ENCODE results near the gene TMEM242.
A peak's percentile ranks its signal among the peaks of the same experiment; 100 is the strongest.
"Not testable (repeated sequence)": the region's sequence is repeated elsewhere in the genome, so short reads cannot be mapped to it uniquely, and the experiment has no call there.

TMEM242 gene

DNA sequence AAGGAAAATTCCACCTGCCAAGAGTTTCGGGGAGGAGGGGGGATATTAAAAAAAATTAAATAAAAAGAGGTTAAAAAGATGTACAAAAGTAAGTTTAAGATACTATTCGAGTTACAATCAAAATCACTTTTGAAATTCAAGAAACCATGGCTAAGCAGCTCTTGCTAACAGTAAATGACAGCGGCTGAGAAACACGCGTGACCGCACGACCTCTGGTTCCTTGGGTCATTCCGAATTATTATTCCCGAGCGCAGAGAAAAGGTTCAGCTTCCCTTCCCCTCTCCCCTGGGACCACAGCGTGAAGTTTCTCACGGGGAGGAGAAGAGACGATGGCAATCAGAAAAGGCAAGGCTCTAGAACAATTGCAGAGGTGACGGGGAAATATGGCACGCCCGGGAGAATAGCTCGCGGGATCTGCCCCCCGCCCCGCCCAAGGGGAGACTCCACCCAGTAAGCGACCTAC lies 496 bp downstream of the TMEM242 start:
- DNase-seq: no peak

- no peak for DNase-seq
Observed at GRCh38 chr6:157316871-157317814, 6.2 kb downstream of the TMEM242 start.

DNA sequence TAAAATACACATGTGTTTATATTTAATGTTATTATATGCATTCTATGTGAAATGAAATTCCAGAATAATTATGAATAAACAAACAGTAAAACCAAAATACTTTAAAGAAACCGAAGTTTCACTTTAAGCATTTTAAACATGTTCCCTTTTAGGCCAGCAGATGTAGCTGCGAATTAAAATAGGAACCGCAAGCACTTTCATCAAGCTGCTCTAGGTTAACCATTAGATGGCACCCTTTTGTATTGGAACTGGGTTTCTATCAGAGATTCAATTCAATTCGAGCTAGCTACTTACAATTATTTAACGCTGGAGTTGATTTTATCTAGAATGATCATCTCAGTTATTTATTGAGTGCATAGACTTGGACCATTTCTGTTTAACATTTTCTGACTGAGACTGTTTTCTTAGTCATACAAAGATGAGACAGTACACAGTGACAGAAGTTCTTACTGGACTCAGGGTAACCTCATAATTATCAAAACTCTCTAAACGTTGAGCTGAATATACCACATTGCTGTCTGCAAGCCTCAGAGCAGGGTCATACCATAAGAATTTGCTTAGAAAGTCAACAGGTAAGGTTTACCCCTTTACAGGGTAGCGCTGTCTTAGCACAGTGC lies 8.5 kb downstream of the TMEM242 start:
- no peak for DNase-seq

GRCh38 chr6:157313531-157314467 lies 9.5 kb downstream of the TMEM242 start:
- DNase-seq: no peak

GRCh38 chr6:157312757-157313156 lies 10.6 kb downstream of the TMEM242 start:
- DNase-seq: no peak

DNA sequence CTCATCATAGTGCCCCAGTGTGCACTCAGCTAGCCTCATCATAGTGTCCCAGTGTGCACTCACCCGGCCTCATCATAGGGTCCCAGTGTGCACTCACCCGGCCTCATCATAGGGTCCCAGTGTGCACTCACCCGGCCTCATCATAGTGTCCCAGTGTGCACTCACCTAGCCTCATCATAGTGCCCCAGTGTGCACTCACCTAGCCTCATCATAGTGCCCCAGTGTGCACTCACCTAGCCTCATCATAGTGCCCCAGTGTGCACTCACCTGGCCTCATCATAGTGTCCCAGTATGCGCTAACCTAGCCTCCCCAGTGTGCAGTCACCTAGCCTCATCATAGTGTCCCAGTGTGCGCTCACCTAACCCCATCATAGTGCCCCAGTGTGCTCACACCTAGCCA lies 12.6 kb downstream of the TMEM242 start:
- DNase-seq: not testable (repeated sequence)

GRCh38 chr6:157307661-157308060 lies 15.7 kb downstream of the TMEM242 start:
- no peak for DNase-seq

GRCh38 chr6:157305670-157306653 lies 17.4 kb downstream of the TMEM242 start:
- no peak for DNase-seq

- DNase-seq: no peak
Observed at GRCh38 chr6:157304899-157305663, 18.2 kb downstream of the TMEM242 start.

- DNase-seq: no peak
Observed at GRCh38 chr6:157302736-157303135, 20.6 kb downstream of the TMEM242 start.

GRCh38 chr6:157300436-157300835 lies 22.9 kb downstream of the TMEM242 start:
- no peak for DNase-seq

DNA sequence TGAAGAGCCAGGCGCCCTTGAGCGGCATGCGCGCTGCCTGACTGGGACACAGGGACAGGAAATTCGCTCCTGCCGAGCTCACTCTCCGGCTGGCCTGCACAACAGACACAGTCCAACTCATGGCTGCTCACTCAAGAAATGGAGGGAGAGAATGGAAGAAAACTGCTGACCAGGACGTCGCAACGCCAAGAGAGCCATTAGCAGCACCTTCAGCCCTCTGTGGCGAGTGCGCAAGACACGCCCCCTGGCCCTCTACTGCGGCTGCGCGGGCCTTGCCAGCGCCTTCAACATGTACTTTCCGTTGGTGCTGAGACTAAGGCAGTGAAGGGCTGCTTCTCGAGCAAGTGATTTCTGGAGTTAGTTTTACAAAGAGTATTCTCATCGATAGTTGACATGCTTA lies 23.3 kb downstream of the TMEM242 start:
- DNase-seq: no peak

- peak; percentile 7 for DNase-seq
Observed at GRCh38 chr6:157298216-157298724, 25.0 kb downstream of the TMEM242 start.

DNA sequence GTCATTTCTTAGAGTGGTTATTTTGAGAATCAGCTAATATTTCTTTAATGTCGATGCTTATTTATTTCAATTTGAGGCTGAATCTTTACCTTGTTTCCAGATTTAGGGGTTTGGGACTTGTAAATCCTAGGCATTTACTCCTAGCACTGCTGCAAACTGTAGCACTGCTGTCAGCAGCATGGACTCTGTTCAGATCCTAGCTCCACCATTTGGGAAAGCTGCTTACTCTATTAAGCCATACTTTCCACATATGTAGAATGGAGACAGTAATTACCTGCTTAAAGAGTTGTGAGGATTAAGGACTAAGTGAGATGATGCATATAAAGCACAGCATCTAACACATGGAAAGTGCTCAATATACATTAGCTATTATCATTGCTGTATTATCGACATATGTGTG lies 28.7 kb downstream of the TMEM242 start:
- DNase-seq: no peak

GRCh38 chr6:157293780-157294179 lies 29.5 kb downstream of the TMEM242 start:
- no peak for DNase-seq

- DNase-seq: no peak
Observed at GRCh38 chr6:157292202-157292601, 31.1 kb downstream of the TMEM242 start.

- DNase-seq: no peak
Observed at GRCh38 chr6:157291356-157291755, 32.0 kb downstream of the TMEM242 start.

GRCh38 chr6:157290797-157291196 lies 32.5 kb downstream of the TMEM242 start:
- DNase-seq: no peak

- DNase-seq: no peak
Observed at GRCh38 chr6:157289764-157290163, 33.6 kb downstream of the TMEM242 start.

DNA sequence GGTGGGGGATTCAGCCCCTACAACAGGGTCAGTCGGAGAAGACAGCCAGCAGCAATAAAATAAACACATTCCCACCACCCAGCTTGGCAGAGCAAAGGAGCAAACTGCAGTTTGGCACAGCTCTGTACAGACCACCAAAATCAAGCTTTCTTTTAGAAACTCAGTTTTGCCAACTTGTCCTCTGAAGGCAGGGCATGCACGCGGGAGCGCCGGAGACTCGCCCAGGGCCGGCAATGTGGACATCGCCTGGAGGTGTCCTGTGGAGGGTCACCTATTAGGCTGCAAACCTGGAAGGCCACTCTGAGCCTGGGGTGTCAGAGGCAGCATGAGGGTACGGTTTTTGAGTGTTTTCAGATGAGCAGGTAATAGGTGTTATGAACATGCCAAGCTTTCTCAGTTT lies 34.7 kb downstream of the TMEM242 start:
- no peak for DNase-seq

- DNase-seq: no peak
Observed at GRCh38 chr6:157287923-157288322, 35.4 kb downstream of the TMEM242 start.

Data from SHP77 treated with DMSO at 0.1 percent for 48 hours (cell line).